ENCODE results near the gene ROR2. TPM values are rescaled to one million over a fixed set of nuclear protein-coding genes. Genes with fewer than 3 reads are reported as not detected.
"Not testable (repeated sequence)": the region's sequence is repeated elsewhere in the genome, so short reads cannot be mapped to it uniquely, and the experiment has no call there.

The ROR2 gene
- polyA plus RNA-seq, 1 experiment = 9.7 TPM

DNA sequence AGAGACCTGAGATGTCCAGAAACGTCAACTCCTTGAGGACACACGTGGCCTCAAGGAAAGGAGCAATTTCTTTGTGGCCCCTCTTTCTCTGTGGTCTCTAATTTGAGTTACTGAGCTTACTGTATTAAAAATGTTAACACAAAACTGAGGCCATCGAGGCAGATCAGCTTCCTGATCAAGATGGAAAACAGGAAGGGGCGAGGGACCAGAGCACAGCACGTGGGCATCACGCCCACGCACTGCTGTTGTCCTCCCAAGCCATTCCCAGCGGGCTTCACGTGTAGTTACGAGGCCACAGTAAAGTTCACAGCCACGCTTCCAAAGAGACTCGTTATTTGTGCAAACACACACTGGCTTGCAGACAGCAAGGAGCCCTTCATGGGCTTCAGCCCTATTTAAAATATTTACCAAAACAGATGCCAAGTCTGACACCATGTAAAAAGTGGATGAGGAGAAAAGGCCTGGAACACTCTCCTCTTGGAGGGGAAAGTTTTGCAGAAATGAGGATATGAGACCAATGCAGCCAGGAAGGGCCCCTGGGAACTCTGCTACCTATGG, 149.5 kb downstream of the ROR2 start:
- ChIA-PET CTCF (no interaction called here), POLR2A (interaction anchor here (0.6 kb wide), 1 partner anchor 148 kb away, joined by 3 read pairs; no protein-coding TSS in a partner anchor)
- Histone ChIP-seq H3K4me3 (ENCODE audit: low read depth, low read length) (no peak overlapping the region), H3K27me3 (ENCODE audit: control insufficient read depth, insufficient read depth, low read length) (peaks cover 2% of the 10 kb centered on the region), H3K27ac (ENCODE audit: low read depth, low read length) (no peak overlapping the region), H3K9me3 (ENCODE audit: control insufficient read depth, insufficient read depth, low read length) (no peaks in the 10 kb centered on the region)
- no peak for DNase-seq (ENCODE audit: low read depth, low spot score)
- TF ChIP-seq, protein P1, sequence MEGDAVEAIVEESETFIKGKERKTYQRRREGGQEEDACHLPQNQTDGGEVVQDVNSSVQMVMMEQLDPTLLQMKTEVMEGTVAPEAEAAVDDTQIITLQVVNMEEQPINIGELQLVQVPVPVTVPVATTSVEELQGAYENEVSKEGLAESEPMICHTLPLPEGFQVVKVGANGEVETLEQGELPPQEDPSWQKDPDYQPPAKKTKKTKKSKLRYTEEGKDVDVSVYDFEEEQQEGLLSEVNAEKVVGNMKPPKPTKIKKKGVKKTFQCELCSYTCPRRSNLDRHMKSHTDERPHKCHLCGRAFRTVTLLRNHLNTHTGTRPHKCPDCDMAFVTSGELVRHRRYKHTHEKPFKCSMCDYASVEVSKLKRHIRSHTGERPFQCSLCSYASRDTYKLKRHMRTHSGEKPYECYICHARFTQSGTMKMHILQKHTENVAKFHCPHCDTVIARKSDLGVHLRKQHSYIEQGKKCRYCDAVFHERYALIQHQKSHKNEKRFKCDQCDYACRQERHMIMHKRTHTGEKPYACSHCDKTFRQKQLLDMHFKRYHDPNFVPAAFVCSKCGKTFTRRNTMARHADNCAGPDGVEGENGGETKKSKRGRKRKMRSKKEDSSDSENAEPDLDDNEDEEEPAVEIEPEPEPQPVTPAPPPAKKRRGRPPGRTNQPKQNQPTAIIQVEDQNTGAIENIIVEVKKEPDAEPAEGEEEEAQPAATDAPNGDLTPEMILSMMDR (IDR thresholded peaks at IDR 0.05; ENCODE audit: low read depth, low read length) = no peak

DNA sequence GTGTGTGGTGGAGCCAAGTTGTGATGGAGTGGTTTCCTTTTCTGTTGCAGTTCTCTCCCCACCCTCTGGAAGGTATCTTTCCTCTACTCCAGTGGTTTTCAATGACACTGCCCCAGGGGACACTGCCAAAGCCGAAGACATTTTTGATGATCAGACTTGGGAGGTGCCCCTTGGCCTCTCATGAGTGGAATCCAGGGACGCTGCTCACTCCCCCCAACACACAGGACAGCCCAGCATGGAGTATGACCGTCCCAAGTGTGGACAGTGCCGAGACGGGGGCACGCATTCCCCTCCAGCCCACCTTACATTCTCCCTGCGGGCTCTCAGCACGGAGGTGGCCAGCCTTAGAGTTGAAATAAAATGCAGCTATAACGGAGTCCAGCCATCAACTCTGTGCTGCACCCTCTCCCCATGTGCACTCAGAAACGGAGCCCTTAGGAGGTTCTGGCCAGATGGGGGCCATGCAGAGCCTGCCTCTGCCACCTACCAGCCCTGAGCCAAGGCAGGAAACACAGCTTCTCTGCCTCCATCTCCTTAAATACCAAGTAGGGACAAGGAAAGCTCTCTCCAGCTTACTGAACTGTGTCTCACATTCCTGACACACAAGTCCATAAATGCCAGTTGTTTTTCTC, 150.8 kb downstream of the ROR2 start:
- Histone ChIP-seq H3K9me3 (ENCODE audit: control insufficient read depth, insufficient read depth, low read length) (no peaks in the 10 kb centered on the region), H3K4me3 (ENCODE audit: low read depth, low read length) (no peak overlapping the region), H3K27me3 (ENCODE audit: control insufficient read depth, insufficient read depth, low read length) (peaks cover 2% of the 10 kb centered on the region), H3K27ac (ENCODE audit: low read depth, low read length) (no peak overlapping the region)
- CTCF ChIA-PET = interaction anchor here (0.9 to 1.0 kb wide), 2 partner anchors 41 to 155 kb away, joined by 3 read pairs; no protein-coding TSS in a partner anchor
- TF ChIP-seq, protein P1 (IDR thresholded peaks at IDR 0.05; ENCODE audit: low read depth, low read length) = no peak
- DNase-seq (ENCODE audit: low read depth, low spot score) = no peak
- POLR2A ChIA-PET = no interaction called here

DNA sequence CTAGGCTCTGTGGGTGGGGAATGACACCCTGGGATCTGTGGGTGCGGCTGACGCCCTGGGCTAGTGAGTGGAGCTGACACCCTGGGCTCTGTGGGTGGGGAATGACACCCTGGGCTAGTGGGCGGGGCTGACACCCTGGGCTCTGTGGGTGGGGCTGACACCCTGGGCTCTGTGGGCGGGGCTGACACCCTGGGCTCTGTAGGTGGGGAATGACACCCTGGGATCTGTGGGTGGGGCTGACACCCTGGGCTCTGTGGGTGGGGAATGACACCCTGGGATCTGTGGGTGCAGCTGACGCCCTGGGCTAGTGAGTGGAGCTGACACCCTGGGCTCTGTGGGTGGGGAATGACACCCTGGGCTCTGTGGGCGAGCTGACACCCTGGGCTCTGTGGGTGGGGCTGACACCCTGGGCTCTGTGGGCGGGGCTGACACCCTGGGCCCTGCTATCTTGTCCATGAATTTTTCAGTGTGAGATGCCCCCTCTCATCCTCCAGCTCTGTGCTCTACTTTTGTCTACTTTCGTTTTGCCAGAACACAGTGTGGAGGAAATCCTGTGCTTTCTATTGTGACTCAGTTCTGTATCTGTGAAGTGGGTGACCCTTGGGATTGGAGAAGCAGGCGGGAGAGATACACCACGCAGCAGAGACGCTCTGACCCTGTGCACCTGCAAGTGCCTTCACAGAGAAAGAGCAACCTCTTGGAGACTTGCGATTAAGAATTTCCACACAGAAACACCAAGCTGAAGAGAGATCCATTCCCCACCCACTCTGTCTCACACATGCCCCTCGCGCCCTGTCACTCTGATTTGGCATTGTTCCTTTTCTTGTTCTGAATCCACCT, 151.5 kb downstream of the ROR2 start:
- CTCF ChIA-PET = interaction anchor here (0.9 to 1.0 kb wide), 2 partner anchors 40 to 156 kb away, joined by 3 read pairs; no protein-coding TSS in a partner anchor

DNA sequence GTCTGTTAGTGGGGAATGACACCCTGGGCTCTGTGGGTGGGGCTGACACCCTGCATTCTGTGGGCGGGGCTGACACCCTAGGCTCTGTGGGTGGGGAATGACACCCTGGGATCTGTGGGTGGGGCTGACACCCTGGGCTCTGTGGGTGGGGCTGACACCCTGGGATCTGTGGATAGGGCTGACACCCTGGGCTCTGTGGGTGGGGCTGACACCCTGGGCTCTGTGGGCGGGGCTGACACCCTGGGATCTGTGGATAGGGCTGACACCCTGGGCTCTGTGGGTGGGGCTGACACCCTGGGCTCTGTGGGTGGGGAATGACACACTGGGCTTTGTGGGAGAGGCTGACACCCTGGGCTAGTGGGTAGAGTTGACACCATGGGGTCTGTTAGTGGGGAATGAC, 152.5 kb downstream of the ROR2 start:
- H3K4me3 ChIP-seq (ENCODE audit: low read depth, low read length); DNase-seq (ENCODE audit: low read depth, low spot score); CTCF ChIA-PET; POLR2A ChIA-PET; H3K9me3 ChIP-seq (ENCODE audit: control insufficient read depth, insufficient read depth, low read length); H3K27me3 ChIP-seq (ENCODE audit: control insufficient read depth, insufficient read depth, low read length); H3K27ac ChIP-seq (ENCODE audit: low read depth, low read length): not testable (repeated sequence)

More for the DNA sequence above, 151.5 kb downstream of the ROR2 start:
- H3K4me3 ChIP-seq (ENCODE audit: low read depth, low read length); H3K27ac ChIP-seq (ENCODE audit: low read depth, low read length); H3K27me3 ChIP-seq (ENCODE audit: control insufficient read depth, insufficient read depth, low read length); H3K9me3 ChIP-seq (ENCODE audit: control insufficient read depth, insufficient read depth, low read length); POLR2A ChIA-PET; DNase-seq (ENCODE audit: low read depth, low spot score): not testable (repeated sequence)

DNA sequence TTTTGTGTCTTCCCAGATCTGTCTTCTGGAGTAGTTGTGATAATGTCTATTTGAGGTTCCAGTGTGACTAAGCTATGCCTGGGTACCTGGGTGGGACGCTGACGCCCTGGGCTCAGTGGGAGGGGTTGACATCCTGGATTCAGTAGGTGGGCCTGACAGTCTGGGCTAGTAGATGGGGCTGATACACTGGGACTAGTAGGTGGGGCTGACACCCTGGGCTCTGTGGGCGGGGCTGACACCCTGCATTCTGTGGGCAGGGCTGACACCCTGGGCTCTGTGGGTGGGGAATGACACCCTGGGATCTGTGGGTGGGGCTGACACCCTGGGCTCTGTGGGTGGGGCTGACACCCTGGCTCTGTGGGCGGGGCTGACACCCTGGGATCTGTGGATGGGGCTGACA, 153.5 kb downstream of the ROR2 start:
- H3K9me3 ChIP-seq (ENCODE audit: control insufficient read depth, insufficient read depth, low read length); DNase-seq (ENCODE audit: low read depth, low spot score); POLR2A ChIA-PET; H3K4me3 ChIP-seq (ENCODE audit: low read depth, low read length); H3K27me3 ChIP-seq (ENCODE audit: control insufficient read depth, insufficient read depth, low read length); H3K27ac ChIP-seq (ENCODE audit: low read depth, low read length); CTCF ChIA-PET: not testable (repeated sequence)

DNA sequence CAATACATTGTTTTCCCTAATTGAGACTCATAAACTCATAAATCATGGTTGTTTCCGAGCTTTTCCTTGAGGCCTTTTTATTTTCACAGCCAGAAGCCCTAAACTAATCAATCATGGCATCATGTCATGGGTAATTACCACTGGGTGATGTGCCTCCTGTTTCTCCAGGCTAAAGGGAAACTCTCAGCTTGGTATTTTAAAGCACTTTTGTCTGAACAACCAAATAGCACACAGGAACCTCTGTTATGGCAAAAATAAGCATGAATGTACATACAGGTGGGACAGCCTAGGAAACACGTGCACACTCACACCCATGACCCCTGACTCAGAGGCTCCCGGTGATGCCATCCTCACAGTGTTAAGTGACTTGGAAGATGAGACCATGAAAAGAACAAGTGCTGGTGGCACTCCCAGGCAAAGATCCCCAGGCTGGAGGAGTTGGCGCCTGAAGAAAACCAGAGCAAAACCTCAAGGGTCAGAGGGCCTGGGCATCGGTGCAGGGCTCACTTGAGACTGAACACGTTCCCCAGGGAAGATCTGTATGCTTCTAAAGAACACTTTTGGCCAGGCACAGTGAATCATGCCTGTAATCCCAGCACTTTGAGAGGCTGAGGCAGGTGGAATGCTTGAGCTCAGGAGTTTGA, 154.3 kb downstream of the ROR2 start:
- ChIA-PET POLR2A (no interaction called here), CTCF (interaction anchor here (0.7 to 1.3 kb wide), 4 partner anchors 17 to 160 kb away, joined by 3 to 4 read pairs (median 4); partner anchors contain the start of gene ROR2)
- TF ChIP-seq, protein P1 (IDR thresholded peaks at IDR 0.05; ENCODE audit: low read depth, low read length) = no peak
- H3K27me3 ChIP-seq (ENCODE audit: control insufficient read depth, insufficient read depth, low read length) = peaks cover 2% of the 10 kb centered on the region
- H3K27ac ChIP-seq (ENCODE audit: low read depth, low read length) = no peak overlapping the region
- no peaks in the 10 kb centered on the region for H3K9me3 ChIP-seq (ENCODE audit: control insufficient read depth, insufficient read depth, low read length)
- no peak for DNase-seq (ENCODE audit: low read depth, low spot score)
- no peak overlapping the region for H3K4me3 ChIP-seq (ENCODE audit: low read depth, low read length)

DNA sequence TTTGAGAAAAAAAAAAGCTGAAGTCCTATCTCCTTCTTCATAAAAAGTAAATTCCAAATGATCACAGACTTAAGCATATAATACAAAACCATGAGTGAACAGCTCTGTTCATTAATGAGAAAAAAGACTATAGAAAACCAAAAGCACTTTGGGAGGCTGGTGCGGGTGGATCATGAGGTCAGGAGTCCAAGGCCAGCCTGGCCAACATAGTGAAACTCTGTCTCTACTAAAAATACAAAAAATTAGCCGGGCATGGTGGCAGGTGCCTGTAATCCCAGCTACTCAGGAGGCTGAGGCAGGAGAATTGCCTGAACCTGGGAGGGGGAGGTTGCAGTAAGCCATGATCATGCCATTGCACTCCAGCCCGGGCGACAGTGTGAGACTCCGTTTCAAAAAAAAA, 156.7 kb downstream of the ROR2 start:
- H3K27ac ChIP-seq (ENCODE audit: low read depth, low read length); H3K27me3 ChIP-seq (ENCODE audit: control insufficient read depth, insufficient read depth, low read length); H3K4me3 ChIP-seq (ENCODE audit: low read depth, low read length); H3K9me3 ChIP-seq (ENCODE audit: control insufficient read depth, insufficient read depth, low read length); DNase-seq (ENCODE audit: low read depth, low spot score): not testable (repeated sequence)
- POLR2A ChIA-PET = interaction anchor here (0.7 kb wide), 1 partner anchor 23 kb away, joined by 3 read pairs; no protein-coding TSS in a partner anchor
- CTCF ChIA-PET = interaction anchor here (0.9 to 1.0 kb wide), 2 partner anchors 35 to 67 kb away, joined by 3 read pairs; no protein-coding TSS in a partner anchor

All from AG04450 (cell line).